GM21619 (cell line): ENCODE measurements around the gene RINL.
"Not testable (repeated sequence)": the region's sequence is repeated elsewhere in the genome, so short reads cannot be mapped to it uniquely, and the experiment has no call there.

Experiments
- ATAC-seq: cut with Tn5 transposase; IDR thresholded peaks from one replicate; pipeline ENCODE4 v1.9.1; 2021; ENCODE audit not compliant: unreplicated experiment

The RINL gene

DNA sequence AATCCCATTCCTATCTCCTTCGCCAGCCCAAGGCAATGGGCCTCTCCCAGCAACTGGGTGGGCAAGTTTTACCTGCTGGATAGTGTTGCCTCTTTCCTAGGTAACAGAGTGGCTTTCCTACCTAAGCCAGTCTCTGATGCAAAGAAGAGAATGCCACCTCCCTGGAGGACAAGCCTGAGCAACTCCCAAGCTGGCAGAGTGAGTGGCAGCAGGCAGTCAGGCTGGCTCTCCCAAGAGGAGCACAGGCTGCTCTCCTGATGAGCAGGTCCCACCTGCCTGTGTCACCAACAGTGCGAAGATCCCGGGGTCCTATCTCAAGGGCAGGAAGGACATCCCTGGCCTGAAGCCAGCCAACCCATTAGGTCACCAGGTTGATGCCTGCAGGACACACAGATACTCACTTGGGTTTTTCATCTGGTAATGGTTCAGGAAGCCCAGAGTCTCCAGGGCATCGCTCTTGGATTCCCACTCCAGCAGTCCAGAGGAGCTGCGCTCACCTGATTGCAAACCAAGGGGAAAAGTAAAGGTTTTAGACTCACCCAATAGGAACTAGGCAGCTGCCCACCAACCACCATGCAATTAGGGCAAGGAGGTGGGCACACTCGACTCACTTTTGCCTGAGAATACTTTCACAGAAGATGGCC is 41.0 kb downstream of the RINL start:
- no peak for ATAC-seq

DNA sequence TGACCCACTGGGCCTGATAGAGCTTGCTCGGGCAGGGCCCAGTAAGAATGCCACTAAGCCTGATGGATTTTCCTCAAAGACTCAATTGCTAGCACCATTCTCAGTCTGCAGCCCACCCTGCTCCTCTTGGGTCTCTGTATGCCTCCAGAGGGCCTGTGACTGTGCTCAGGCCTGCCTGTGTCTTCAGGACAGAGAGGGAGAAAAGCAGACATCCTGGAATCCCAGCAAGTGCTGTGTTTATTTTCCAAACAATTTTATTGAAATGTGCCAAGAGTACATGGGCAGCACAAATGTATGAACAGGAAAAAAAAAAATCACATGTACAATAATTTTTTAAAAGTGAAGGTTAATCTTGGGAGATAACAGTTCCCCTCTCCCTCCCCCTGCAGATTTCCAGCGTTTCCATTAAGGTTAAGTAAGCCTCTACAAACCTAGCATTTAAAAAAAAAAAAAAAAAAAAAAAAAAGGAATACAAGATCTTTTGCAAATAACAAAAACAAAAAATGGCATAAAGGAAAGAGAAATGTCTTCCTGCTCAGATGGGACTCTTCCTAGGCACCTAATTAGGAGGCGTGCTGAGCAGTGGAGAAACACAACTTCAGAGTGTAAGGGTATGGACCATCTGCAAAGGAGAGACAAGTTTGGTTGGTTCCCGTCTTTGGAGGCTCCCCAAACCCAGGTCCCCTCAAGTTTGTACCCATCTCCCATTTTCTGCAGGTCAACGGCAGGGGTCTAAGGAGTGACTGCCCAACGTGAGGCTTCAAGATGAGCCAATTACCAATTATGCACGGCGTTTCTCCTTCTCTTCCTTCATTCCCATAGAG is 41.7 kb downstream of the RINL start:
- no peak for ATAC-seq

DNA sequence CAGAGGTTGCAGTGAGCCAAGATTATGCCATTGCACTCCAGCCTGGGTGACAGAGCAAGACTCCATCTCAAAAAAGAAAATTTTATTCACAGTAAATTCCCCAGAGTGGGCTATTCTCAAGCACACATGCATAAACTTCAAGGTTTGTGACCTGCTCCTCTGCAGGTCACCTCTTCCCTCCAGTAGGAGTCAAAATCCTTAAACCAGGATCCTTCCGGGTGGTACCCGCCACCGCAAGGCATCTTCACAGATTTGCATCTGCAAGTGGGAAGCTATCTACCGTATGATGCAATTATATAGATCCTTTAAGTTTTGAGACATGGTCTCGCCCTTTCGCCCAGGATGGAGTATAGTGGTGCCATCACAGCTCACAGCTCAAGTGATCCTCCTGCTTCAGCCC is 43.5 kb downstream of the RINL start:
- ATAC-seq, result no peak

DNA sequence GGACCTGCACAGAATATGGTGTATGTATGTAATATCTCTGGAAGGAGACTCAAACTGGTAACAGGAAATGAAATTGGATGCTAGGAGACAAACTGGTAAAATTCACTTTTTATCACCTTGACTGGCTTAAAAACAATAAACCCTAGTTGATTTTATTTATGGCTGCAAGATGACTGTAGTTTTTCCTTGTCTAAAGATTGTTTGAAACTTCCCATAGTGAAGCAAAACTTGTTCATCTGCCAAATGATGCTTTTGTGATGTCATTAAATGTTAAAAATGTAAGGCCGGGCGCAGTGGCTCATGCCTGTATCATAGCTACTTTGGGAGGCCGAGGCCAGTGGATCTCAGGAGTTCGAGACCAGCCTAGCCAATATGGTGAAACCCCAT is 44.0 kb downstream of the RINL start:
- no peak for ATAC-seq

DNA sequence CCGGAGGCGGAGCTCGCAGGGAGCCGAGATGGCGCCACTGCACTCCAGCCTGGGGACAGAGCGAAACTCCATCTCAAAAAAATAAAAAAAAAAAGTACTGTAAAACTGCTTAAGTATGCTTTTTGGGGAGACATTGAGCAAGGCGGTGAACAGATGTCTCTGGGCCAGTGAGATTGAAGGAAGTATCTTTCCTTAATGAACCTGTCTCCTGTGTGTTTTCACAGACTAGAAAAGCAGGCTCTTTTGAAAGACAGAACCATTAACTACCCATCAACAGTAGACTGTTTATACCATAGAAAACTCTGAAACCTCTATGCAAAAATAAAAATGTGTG is 45.0 kb downstream of the RINL start:
- no peak for ATAC-seq

DNA sequence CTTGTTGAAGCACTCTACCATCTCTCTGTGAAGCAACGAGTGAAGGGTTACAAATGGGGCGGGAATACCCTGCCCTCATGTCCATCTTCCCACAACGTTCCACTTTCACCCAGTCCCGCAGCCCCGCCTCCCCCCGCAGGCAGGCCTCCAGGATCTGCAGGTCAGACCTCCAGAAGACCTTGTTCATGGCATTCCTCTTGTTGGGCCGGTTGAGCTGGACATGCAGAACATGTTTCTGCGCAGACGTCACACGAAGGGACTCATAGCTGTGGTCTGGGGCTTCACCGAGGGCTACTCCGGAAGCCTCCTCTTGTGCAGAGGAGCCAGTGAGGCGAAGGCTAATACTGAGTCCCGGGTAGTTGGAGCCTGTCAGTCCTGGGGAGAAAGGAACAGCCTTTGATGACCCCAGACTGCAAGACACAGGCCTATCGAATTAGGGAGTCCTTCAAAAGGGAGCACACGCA is 46.9 kb downstream of the RINL start:
- ATAC-seq, result peak; percentile 39

DNA sequence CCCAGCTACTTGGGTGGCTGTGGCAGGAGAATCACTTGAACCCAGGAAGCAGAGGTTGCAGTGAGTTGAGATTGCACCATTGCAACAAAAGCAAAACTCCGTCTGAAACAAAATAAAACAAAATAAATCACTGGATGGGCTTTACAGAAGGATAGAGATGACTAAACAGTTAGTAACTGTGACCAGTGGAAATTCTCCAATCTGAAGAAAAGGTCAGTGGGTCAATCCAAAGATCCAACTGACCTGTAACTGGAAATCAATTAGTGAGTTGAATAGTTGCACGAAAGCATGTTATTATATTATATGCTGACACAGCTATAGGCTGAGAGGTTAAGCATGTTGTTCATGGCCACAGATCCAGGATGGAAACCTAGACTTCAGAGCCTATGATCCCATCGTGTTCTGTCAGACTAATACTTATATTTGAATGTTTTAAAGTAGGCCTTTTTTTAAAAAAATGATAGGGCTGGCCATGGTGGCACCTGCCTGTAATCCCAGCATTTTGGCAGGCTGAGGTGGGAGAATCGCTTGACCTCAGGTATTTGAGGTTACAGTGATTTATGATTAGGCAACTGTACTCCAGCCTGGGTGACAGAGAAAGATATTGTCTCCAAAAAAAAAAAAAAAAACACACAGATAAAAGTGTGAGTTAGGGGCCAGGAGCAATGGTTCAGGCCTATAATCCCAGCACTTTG is 47.9 kb downstream of the RINL start:
- ATAC-seq, result no peak

DNA sequence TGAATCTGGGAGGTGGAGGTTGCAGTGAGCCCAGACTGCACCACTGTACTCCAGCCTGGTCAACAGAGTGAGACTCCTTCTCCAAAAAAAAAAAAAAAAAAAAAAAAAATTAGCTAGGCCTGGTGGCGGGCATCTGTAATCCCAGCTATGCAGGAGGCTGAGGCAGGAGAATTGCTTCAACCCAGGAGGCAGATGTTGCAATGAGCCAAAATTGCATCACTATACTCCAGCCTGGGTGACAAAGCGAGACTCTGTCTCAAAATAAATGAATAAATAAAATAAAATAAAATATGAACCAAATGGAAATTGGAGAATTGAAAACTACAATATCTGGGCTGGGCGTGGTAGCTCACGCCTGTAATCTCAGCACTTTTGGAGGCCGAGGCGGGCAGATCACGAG is 48.9 kb downstream of the RINL start:
- ATAC-seq, result not testable (repeated sequence)

DNA sequence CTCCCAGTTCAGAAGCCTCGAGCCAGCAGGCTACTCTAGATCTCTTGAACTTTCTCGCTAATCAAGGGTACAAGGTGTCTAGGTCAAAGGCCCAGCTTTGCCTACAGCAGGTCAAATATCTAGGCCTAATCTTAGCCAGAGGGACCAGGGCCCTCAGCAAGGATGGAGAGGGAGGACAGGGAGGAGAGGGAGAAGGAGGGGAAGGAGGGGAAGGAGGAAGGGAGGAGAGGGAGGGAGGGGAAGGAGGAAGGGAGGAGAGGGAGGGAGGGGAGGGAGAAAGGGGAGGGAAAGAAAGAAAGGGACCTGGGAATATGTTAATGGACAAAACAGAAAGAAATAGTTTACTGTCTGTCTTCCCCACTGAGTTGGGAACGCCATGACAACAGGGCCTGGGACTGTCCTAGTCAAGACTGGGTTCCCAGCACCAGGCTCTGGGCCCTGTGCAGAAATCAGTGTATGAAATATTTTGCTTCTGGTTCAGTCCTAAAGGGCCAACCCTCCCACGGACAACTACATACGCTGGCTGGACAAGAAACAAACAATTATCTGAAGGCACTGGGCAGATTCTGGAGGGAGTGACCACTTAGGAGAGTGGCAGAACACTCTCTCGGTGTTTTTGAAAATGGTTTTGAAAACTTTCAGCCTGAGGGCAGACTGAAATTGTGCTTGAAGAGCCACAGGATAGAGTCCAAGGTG is 51.1 kb downstream of the RINL start:
- no peak for ATAC-seq

DNA sequence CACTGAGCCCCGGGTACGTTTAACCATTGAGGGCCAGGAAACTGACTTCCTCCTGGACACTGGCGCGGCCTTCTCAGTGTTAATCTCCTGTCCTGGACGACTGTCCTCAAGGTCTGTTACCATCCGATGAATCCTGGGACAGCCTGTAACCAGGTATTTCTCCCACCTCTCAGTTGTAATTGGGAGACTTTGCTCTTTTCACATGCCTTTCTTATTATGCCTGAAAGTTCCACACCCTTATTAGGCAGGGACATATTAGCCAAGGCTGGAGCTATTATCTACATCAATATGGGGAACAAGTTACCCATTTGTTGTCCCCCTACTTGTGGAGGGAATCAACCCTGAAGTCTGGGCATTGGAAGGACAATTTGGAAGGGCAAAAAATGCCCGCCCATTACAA is 52.1 kb downstream of the RINL start:
- ATAC-seq, result not testable (repeated sequence)

DNA sequence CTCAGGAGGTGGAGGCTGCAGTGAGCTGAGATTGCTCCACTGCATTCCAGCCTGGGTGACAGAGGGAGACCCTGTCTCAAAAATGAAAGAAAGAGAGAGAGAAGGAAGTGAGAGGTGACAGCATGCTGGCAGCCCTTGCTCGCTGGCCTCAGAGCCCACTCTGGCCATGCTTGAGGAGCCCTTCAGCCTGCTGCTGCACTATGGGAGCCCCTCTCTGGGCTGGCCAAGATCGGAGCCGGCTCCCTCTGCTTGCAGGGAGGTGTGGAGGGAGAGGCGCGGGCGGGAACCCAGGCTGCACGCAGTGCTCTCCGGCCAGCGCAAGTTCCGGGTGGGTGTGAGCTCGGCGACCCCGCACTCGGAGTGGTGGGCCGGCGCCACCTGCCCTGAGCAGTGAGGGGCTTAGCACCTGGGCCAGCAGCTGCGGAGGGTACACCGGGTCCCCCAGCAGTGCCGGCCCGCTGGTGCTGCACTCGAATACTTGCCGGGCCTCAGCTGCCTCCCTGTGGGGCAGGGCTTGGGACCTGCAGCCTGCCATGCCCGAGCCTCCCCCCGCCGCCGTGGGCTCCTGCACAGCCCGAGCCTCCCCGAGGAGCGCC is 56.7 kb downstream of the RINL start:
- not testable (repeated sequence) for ATAC-seq

DNA sequence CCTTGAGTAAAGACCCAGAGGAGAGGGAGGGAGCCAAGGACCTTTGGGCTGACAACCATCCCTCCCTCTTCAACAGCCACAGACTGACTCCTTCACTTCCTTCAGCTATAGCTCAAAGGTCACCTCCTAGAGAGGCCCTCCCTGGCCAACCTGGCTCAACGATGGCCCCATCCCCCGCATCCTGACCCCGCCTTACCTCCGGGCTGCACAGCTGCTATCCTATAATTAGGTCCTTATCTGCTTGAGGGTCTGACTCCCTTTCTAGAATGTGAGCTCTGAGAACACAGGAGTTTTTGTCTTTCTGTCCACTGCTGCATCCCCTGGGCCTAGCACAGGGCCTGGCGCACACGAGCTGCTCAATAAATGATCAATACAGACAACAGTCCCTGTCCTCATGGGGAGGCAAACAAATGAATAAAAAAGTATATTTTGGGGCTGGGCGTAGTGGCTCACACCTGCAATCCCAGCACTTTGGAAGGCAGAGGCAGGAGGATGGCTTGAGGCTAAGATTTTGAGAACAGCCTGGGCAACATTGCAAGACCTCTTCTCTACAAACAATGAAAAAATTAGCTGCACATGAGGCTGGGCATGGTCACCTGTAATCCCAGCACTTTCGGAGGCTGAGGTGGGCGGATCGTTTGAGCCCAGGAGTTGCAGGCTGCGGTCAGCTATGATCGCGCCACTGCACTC is 58.7 kb downstream of the RINL start:
- ATAC-seq, result no peak
